HG02571 (cell line): ENCODE results near the gene ARHGEF26.

Source experiments
- ATAC-seq: cut with Tn5 transposase; IDR thresholded peaks from one replicate; pipeline ENCODE4 v1.9.1; 2021; ENCODE audit warnings: mild to moderate bottlenecking, moderate library complexity; ENCODE audit not compliant: unreplicated experiment

Gene ARHGEF26

DNA sequence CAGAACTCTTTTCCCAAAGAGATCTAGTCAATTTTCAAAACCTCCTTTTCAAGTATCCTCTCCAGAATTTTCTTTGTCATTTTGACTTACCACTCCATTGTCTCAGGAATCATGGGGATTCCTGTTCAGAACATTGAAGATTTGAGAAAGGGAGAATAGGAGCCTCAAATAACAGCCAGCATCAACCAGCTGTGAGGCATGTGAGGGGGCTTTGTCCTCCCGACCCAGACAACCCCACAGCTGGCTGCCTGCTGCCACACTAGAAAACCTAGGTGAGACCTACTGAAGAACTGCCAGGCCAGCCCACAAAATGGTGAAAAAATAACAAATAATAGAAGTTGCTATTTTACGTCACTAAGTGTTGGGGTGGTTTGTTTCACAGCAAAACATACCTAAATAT is 5.9 kb upstream of the ARHGEF26 start:
- no peak for ATAC-seq

DNA sequence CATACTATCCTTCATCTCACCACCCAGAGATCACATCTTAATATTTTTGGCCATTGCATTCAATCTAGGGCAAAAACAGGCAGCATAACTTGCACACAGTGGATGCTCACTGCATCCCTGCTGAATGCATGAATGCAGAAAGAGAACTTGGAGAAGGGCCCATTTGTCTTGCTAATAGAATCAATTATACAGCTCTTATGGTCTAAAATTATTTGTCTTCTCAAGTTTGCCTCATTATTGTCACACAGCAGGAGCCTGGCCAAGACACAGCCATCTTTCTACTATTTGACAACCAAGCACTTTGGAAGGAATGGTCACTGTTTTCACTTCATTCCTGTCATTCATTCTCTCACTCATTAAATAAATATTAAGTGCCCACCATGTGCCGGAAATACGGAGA is 1.2 kb upstream of the ARHGEF26 start:
- no peak for ATAC-seq

DNA sequence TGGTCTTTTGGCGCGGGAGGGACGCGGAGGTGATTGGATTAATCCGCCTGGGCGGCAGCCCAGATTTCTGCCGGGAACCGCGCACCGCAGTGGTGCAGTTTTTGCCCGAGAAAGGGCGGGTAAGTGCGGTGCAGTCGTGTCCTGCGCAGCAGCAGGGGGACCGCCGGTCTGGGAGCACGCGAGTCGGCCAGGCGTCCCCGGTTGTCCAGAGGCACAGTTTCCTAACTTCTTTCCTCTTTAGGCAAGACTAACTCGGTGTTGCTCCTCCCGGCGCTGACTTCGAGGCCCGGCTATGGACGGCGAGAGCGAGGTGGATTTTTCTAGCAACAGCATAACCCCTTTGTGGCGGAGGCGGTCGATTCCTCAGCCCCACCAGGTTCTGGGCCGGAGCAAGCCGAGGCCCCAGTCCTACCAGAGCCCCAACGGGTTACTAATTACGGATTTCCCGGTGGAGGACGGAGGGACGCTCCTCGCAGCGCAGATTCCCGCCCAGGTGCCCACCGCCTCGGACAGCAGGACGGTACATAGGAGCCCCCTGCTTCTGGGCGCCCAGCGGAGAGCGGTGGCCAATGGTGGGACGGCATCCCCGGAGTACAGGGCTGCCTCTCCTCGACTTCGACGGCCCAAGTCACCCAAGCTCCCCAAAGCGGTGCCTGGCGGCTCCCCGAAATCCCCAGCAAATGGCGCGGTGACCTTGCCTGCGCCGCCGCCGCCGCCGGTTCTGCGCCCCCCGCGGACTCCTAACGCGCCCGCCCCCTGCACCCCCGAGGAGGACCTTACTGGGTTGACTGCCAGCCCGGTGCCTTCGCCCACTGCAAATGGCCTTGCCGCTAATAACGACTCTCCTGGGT is 736 bp downstream of the ARHGEF26 start:
- peak; percentile 44 for ATAC-seq

DNA sequence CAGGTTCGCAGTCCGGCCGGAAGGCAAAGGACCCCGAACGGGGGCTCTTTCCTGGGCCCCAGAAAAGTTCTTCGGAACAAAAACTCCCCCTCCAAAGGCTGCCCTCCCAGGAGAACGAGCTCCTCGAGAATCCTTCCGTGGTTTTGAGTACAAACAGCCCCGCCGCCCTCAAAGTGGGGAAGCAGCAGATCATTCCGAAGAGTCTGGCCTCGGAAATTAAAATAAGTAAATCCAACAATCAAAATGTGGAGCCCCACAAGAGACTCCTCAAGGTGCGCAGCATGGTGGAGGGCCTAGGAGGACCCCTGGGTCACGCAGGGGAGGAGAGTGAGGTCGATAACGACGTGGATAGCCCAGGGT is 1.3 kb downstream of the ARHGEF26 start:
- no peak for ATAC-seq

DNA sequence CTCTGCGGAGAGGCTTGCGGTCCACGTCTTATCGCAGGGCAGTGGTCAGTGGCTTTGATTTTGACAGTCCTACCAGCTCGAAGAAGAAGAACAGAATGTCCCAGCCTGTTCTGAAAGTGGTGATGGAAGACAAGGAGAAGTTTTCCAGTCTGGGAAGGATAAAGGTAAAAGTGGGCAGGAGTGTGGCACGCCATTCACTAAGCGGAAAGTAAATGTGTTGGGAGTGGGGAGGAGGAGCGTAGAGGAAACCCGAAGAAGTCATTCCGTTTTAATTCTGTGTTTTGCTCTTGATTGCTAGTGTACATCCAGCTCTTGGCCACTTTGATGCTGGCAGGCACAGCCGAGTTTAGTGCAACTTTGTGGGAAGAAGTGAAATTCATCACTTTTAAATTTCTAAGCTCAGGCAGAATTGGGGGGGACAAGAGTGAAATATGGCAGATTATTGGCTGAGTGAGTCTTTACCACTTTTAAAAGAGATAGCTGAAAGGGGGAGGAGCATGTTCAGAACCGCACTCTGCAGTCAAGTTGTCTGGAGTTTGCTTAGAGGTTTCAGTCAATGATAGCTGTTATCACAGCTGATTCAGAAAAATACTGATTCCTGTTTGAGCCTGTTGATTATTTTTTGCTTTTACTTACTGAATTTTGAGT is 1.8 kb downstream of the ARHGEF26 start:
- ATAC-seq = no peak

DNA sequence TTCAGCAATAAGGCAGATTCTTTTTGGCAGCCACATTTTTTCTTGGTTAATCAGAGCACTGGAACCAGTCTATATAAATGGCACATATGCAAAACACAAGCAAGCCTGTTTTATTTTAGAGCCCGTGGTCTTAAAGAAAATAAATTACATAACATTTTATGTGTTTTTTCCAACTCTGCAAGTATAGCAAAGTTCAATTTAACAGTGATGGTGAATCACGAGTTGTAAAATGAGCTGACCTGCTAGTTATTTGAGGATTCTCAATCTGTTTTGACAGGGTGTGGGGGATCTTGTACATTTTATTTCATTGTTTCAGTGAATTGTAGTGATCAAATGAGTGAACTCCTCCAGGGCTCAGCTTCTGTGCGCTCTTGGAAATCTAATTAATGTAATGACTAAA is 2.7 kb downstream of the ARHGEF26 start:
- ATAC-seq = no peak

DNA sequence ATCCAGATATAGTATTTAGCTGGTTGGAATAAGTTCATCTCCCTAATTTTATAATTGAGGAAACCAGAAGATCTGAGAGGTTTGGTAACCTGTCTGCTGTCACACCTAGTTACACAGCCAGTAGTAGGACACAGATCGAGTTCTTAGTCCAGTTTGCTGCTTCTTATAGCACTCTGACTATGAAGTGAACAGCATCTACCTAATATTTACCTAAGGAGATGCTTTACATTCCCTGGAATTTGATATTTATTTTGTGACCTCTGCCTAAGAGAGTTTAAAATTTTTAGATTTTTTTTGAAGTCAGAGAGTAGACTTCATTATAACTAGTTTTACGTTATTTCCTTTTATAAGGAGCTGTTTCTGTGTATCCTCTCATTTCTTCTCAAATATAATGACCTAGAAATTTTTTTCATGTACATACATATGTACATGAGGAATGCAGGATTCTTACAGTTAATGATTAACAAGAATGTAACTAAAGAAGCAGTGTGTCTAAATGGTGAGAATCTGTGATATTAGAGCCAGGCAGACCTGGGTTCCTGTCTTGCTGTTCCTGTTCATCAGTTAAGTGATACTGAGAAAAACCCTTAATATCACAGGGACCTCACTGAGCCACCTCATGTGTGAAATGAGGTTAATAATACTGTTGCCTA is 4.3 kb downstream of the ARHGEF26 start:
- no peak for ATAC-seq

DNA sequence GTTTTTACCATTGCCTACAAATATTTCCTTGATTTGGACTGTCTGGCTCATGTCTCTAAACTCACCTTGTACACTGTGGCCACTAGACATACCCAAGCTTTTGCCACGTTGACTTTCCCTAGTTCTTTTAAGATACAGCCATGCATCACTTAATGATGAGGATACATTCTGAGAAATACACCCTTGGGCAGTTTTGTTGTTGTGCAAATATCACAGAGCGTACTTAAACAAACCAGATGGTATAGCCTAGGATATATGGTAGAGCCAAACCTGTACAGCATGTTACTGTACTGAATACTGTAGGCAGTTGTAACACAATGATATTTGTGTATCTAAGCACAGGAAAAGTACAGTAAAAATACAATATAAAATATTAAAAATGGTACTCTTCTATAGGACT is 5.5 kb downstream of the ARHGEF26 start:
- ATAC-seq = no peak

DNA sequence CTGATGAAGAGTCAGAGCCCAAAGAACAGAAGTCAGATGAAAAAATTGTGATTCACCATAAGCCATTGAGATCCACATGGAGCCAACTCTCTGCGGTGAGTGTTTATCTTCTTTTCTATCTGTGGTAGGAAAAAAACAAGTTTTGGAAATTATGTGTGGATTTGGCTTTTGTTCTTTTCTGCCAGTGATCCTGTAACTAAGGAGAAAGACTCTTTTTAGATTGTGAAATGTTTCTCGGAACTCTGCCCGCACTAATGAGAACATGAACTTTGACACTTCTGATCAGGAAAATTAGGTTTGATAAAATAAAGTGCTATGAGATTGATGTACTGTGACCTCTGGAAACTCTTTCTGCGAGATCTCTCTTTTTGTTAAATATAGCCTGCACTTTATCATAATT is 8.4 kb downstream of the ARHGEF26 start:
- ATAC-seq = no peak

DNA sequence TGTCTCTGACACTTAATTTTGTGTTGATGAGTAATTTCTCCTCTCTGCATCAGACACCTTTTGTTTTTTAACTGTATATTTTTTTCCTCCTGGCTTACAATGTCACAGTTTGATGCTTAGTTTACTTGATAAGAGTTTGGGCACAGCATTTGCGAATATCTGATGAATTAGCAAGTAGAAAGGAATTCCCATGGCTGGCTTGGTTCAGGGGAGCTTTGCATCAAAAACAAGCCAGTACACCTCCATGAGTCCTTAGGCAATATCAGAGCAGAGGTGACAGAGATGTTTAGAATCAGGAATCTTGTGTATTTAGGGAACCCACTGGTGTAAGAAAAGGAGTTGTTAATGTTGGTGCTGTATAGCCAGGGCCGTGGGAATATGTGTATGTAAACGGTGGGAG is 9.3 kb downstream of the ARHGEF26 start:
- ATAC-seq = no peak

DNA sequence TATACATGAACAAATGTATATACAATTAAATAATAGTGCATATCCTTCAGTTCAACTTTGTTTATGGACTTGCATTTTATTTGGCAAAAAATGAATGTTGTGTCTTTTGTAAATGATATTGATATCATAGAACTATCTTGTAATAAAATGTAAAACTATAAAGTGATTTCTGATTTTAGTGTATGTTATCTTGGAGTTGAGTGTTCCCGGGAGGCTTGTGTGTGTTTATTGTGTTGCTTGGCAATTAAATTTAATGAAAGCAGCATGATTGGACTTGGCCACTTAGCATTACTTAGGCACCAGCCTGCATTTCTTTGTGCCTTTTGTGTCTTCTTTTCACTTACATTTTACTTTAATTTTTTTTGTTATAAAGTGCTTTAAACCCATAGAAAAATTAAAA is 10.6 kb downstream of the ARHGEF26 start:
- no peak for ATAC-seq

DNA sequence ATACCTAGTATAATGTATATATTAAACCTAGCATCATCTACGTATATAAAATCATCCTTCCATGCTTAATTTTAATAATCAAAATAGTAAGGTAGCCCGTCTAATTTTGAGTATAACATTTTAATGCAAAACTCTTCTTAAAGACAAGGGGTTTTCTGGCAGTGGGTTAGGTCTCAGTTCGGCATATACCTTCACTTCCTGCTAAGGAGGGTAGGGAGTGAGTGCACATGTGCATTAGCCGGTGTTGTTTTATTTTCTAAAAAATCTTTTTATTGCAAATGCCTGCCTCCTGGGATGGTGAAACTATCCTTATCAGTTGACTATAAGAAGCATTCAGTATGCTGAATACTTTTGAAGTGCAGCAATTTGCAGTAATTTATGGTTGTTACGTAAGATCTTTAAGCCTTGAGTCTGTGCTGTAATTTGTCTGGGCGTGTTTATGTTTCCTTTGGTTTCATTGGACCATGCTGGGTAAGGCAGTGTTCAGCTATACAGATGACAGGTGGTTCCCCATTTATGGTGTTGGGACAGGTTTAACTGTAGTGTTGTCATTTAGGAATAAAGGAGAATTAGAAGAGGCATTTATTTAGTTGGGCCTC is 11.7 kb downstream of the ARHGEF26 start:
- no peak for ATAC-seq

DNA sequence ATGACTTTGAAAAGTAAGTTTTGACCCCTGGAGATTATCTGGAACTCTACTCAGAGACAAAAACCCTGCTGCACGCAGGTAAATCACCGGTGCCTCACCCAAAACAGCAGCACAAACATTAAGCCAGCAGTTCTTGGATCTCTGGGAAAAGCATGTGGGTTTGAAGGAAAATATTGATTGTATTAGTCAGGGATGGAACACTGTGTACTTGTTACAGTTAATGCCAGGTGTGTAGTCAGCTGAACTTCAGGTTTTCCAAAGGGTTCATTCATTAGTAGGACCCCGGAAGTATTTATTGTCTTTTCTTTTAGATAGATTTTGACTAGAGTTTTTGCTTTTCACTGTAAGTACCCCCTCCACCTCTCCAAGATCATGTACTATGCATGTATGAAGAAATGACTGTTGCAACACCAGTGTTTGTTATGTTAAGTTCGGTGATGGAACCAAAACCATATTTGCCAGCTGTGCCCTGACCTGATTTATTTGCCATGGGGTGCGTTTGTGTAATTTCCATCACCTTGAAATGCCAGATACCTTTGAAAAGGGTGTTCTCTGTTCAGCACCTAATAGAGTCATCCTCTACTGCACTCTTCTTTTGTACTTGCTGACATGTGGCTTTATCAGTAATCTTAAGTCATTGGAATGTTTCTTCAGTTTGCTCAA is 14.5 kb downstream of the ARHGEF26 start:
- no peak for ATAC-seq

DNA sequence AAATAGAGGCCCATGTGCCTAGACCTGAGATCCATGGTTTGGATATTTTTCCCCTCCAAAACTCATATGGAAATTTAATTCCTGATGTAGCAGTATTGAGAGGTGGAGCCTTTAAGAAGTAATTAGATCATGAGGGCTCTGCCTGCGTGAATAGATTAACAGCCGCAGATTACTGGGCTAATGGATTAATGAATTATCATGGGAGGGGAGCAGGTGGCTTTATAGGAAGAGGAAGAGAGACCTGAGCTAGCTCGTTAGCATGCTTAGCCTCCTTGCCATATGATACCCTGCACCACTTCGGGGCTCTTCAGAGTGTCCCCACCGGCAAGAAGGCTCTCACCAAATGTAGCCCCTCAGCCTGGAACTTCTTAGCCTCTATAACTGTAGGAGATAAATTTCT is 15.8 kb downstream of the ARHGEF26 start:
- ATAC-seq = no peak

DNA sequence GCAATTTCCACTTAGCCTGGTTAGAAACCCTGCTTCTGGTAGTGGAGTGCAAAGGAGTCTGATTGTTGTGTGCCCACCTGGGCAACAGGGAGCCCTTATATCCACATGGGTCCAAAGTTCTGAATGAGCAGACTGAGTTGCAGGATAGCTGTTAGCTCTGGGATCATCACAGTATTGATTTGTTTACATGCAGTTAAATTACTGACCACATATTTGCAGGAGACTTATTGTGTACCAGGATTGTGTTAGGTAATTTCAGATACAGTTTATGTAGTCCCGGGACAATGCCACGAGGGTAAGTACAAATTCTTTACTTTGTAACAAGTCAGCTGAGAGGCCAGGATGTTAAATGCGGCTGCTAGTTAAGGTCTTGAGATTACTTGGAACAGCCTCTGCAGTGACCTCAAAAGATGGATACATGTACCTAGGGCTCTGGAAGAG is 18.8 kb downstream of the ARHGEF26 start:
- no peak for ATAC-seq

DNA sequence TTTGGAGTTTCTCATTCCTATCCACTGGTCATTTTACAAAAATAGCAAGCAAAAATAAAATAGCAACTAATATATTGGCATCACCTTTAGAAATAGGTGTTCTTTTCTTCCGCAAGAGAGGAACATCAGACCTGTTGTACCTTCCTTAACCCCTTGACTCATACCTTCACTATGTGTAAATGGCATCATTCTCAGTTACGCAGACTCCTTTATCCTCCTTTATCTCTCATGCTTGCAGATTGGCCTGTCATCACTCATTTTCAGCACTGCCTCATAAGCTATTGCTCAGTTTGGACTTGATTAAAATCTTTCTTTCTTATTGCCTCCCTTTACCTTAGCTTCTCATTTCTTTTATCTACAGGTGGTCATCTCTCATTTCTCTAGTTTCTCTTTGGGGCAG is 21.4 kb downstream of the ARHGEF26 start:
- no peak for ATAC-seq

DNA sequence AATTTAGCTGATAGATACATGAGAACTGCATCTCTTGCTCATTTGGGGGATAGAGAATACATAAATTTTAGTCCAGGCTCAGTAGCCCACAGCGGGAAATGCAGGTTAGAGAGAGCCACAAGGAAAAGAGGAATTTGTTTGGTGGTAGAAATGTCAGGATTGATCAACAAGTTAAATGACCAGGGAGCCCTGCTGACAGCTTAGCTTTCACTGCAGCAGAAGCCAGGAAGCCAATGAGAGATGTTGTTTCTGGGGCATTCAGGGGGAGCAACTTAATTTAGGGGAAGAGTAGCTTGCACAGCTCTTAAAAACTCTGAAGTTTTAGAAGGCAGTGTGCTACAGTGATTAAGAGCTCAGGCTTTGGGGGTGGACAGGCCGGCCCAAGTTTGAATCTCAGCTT is 22.7 kb downstream of the ARHGEF26 start:
- ATAC-seq = no peak

DNA sequence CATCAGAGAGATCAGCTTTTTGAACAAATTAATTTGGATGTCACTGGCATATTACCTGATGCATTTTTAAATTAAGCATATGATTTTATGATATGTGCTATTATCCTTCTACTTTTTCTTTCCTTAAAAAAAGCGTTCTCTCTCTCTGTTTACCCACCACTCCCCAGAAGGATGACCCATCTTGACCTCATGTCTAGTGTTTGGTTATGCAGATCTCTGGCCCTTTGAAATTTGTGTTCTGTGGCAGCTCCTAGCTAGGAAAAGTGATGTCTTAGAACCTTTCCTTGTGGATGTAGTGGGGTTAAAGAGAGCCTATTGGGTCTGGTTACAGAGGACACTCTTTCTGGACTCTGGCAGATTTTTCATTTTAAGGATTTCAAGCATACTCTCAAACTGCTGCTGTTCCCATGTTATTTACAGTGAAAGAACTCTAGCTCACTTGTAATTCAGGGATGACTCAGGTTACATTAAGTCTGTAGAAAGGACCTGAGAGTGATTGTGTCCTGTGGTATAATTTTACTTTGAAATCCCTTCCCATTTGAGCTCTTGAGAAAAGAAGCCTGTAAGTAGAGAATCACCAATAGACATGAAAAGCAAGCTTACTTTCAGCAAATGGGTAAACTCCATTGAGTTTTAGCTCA is 23.8 kb downstream of the ARHGEF26 start:
- ATAC-seq = no peak

DNA sequence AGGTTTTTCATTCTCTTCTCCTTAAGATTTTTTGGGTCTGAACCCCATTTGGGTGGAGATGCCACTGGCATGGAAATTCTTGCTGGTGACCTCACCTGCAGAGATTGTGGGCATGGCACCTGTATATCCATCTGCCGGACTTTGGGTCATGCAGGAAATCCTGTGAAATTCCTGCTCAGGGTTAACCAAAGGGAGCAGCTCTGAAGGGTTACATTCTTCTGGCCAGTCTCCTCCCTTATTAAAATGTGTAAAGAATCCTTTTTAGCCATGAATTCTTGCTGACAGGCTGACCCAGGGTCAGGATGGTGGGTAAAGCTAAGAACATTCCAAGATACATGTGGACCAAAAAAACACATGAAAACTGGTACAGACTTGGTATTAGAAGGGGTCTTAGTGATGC is 27.4 kb downstream of the ARHGEF26 start:
- ATAC-seq = no peak

DNA sequence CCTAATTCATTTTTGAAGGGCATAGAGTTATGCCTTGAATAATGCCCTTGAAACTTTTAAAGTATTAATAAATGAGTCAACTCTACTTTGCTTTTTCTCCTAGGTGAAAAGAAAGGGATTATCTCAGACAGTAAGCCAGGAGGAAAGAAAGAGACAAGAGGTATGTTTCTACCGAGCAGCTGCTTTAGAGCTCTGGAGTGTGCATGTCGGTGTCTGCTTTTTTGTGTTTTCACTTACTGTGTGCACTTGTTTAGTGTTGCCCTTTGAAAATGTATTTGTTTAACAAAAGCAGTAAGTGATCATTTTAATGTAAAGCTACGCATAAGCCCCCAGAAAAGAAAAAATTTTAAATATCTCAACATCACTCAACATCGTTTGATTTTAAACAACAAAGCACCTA is 28.1 kb downstream of the ARHGEF26 start:
- ATAC-seq = no peak

DNA sequence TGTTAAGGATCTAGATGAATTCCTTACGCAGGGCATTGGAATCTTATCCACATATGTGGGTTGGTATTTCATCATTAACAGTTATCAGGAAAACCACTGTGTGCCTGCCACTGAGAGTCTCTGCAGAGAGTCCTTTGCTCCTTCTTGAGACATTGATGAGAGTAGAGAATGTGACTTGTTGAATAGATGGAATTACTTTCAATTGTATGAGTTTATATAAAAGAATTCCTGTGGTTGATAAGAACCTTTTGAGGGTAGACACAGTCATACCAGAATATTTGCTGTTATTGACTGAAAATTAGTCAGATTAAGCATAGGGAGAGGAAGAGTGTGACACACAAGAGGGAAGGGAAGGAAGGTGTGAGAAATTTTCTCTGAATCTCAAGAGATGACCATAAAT is 30.8 kb downstream of the ARHGEF26 start:
- no peak for ATAC-seq
